Vagina (tissue), 2 donors: ENCODE results near the gene MS4A1. TPM values are rescaled to one million over a fixed set of nuclear protein-coding genes. Genes with fewer than 3 reads are reported as not detected.

Source experiments
- DNase-seq, 2 donors: peaks; one replicate each; pipeline ENCODE4 v3.0.0-alpha.2; 2017; ENCODE audit errors: extremely low spot score in 2 of 2
- H3K27ac ChIP-seq: fragments of 200-600 bp; sonication (generic); one replicate; pipeline ENCODE4 v1.5.1; 2019
- H3K27me3 ChIP-seq: fragments of 200-600 bp; sonication (generic); one replicate; pipeline ENCODE4 v1.5.1; 2019
- H3K36me3 ChIP-seq, 2 donors: fragments of 200-600 bp; sonication (generic); one replicate each; pipeline ENCODE4 v1.5.1; 2017 to 2019
- H3K4me1 ChIP-seq: fragments of 200-600 bp; sonication (generic); one replicate; pipeline ENCODE4 v1.5.1; 2019
- H3K4me3 ChIP-seq, 2 donors: fragments of 200-600 bp; sonication (generic); 1 replicate in 1 of 2; 2 replicates in 1 of 2; pipeline ENCODE4 v1.5.1; 2016 to 2019
- H3K9me3 ChIP-seq: fragments of 200-600 bp; sonication (generic); one replicate; pipeline ENCODE4 v1.5.1; 2019
- POLR2A ChIP-seq, 2 donors: fragments of 450-650 bp; IDR thresholded peaks; one replicate each; pipeline ENCODE4 v1.6.1; 2017; ENCODE audit warnings: antibody characterized with exemption in 2 of 2, mild to moderate bottlenecking in 2 of 2, moderate library complexity in 2 of 2
- POLR2AphosphoS5 ChIP-seq, 2 donors: sonication (generic); formaldehyde crosslinking; IDR thresholded peaks; one replicate each; pipeline ENCODE4 v1.9.0; 2017; ENCODE audit warnings: antibody characterized with exemption in 2 of 2, mild to moderate bottlenecking in 2 of 2, low read depth in 1 of 2; ENCODE audit not compliant: insufficient read depth in 1 of 2
- intact Hi-C: fragments of 100-400 bp; cut with DNase I; formaldehyde crosslinking; loops from one replicate; pipeline ENCODE4 v1.15.1; 2023
- total RNA-seq: library from RNA; depleted of rRNA; stranded (reverse); fragments of >200 nt; gene quantifications from one replicate; pipeline ENCODE4 v1.2.3, GENCODE V29; 2016
- TF ChIP-seq, protein P1 (sequence below), 3 experiments: fragments of 450-650 bp in 2 of 3; fragments of 200-600 bp in 1 of 3; sonication (generic) in 1 of 3; IDR thresholded peaks; one replicate each; pipeline ENCODE4 v1.5.1; 2017 to 2019; ENCODE audit warnings: antibody characterized with exemption in 3 of 3, mild to moderate bottlenecking in 2 of 3, moderate library complexity in 2 of 3

The MS4A1 gene
- total RNA-seq, 1 donor from 2014 or later, result not detected

DNA sequence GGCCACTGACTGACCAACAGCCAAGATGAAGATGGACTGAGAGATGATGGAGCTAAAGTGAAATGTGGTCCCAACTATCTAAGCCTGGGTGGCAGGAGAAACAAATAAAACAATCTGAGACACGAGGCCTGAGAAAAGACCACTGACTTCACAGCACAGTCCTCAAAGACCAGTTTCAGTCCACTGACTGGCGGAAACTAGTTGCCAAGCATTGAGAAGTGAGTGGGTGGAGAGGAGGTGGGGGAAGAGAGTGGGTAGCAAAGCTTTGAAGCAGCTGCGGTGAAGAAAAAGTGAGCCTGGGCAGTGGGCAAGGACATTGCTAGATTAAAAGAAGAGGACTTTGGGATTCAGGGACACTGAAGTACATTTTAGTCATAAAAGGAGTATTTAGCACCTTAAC lies 1.9 kb downstream of the MS4A1 start:
- intact Hi-C loops, result no loop called here
- Histone ChIP-seq H3K9me3 (no peaks in the 10 kb centered on the region), H3K4me1 (no peaks in the 10 kb centered on the region), H3K4me3 (no peak overlapping the region), H3K27me3 (no peaks in the 10 kb centered on the region), H3K27ac (no peak overlapping the region), H3K36me3 (no peaks in the 10 kb centered on the region)
- TF ChIP-seq POLR2AphosphoS5 (IDR thresholded peaks at IDR 0.05; ENCODE audit: insufficient read depth in 1 of 2, low read depth in 1 of 2), result no peak
- no peak for TF ChIP-seq POLR2A (IDR thresholded peaks at IDR 0.05)
- TF ChIP-seq, protein P1, sequence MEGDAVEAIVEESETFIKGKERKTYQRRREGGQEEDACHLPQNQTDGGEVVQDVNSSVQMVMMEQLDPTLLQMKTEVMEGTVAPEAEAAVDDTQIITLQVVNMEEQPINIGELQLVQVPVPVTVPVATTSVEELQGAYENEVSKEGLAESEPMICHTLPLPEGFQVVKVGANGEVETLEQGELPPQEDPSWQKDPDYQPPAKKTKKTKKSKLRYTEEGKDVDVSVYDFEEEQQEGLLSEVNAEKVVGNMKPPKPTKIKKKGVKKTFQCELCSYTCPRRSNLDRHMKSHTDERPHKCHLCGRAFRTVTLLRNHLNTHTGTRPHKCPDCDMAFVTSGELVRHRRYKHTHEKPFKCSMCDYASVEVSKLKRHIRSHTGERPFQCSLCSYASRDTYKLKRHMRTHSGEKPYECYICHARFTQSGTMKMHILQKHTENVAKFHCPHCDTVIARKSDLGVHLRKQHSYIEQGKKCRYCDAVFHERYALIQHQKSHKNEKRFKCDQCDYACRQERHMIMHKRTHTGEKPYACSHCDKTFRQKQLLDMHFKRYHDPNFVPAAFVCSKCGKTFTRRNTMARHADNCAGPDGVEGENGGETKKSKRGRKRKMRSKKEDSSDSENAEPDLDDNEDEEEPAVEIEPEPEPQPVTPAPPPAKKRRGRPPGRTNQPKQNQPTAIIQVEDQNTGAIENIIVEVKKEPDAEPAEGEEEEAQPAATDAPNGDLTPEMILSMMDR (IDR thresholded peaks at IDR 0.05), result no peak
- no peak for DNase-seq

DNA sequence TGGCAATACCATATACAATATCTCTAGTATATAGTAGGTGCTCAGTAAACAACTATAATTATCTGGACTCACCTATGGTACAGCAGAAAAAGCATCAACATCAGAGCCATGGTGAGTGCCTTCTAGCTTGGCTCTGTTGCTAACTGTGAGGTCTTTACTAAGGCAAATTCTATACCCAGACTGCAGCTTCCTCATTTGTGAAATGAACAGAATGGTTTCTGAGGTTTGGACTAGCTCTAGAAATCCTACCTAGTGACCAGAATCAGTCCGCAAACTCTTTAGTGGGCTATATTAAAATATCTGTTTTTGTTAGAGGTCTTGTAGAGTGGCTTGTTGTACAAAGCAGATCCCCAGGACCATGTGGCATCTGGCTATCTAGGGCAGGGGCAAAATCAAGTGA lies 3.7 kb downstream of the MS4A1 start:
- Histone ChIP-seq H3K27ac (no peak overlapping the region), H3K4me3 (no peak overlapping the region), H3K36me3 (no peaks in the 10 kb centered on the region), H3K4me1 (no peaks in the 10 kb centered on the region), H3K9me3 (no peaks in the 10 kb centered on the region), H3K27me3 (no peaks in the 10 kb centered on the region)
- DNase-seq, result no peak
- TF ChIP-seq POLR2A (IDR thresholded peaks at IDR 0.05), result no peak
- intact Hi-C loops, result no loop called here

DNA sequence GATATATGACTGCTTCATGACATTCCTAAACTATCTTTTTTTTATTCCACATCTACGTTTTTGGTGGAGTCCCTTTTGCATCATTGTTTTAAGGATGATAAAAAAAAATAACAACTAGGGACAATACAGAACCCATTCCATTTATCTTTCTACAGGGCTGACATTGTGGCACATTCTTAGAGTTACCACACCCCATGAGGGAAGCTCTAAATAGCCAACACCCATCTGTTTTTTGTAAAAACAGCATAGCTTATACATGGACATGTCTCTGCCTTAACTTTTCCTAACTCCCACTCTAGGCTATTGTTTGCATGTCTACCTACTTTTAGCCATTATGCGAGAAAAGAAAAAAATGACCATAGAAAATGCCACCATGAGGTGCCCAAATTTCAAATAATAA lies 13.2 kb downstream of the MS4A1 start:
- TF ChIP-seq, protein P1 (IDR thresholded peaks at IDR 0.05), result no peak
- no peak for TF ChIP-seq POLR2A (IDR thresholded peaks at IDR 0.05)
- no peak for TF ChIP-seq POLR2AphosphoS5 (IDR thresholded peaks at IDR 0.05; ENCODE audit: insufficient read depth in 1 of 2, low read depth in 1 of 2)
- H3K9me3 ChIP-seq, result no peaks in the 10 kb centered on the region
- H3K4me1 ChIP-seq, result no peaks in the 10 kb centered on the region
- no peak for DNase-seq
- H3K27ac ChIP-seq, result no peak overlapping the region
- H3K36me3 ChIP-seq, result no peaks in the 10 kb centered on the region
- intact Hi-C loops, result no loop called here
- H3K4me3 ChIP-seq, result no peak overlapping the region
- no peaks in the 10 kb centered on the region for H3K27me3 ChIP-seq

DNA sequence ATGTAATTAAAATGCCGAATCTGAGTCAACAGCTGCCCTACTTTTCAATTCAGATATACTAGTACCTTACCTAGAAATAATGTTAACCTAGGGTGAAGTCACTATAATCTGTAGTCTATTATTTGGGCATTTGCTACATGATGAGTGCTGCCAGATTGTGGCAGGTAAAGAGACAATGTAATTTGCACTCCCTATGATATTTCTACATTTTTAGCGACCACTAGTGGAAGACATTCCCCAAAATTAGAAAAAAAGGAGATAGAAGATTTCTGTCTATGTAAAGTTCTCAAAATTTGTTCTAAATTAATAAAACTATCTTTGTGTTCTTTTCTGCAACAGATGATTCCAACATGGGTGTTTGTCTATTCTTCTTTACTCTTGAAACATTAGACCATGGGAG lies 14.1 kb downstream of the MS4A1 start:
- H3K4me1 ChIP-seq, result no peaks in the 10 kb centered on the region
- no peak overlapping the region for H3K4me3 ChIP-seq
- no peak for DNase-seq
- H3K27ac ChIP-seq, result no peak overlapping the region
- no peaks in the 10 kb centered on the region for H3K36me3 ChIP-seq
- TF ChIP-seq POLR2A (IDR thresholded peaks at IDR 0.05) (no peak), POLR2AphosphoS5 (IDR thresholded peaks at IDR 0.05; ENCODE audit: insufficient read depth in 1 of 2, low read depth in 1 of 2) (no peak)
- TF ChIP-seq, protein P1 (IDR thresholded peaks at IDR 0.05), result no peak
- no peaks in the 10 kb centered on the region for H3K27me3 ChIP-seq
- no peaks in the 10 kb centered on the region for H3K9me3 ChIP-seq
- intact Hi-C loops, result no loop called here

DNA sequence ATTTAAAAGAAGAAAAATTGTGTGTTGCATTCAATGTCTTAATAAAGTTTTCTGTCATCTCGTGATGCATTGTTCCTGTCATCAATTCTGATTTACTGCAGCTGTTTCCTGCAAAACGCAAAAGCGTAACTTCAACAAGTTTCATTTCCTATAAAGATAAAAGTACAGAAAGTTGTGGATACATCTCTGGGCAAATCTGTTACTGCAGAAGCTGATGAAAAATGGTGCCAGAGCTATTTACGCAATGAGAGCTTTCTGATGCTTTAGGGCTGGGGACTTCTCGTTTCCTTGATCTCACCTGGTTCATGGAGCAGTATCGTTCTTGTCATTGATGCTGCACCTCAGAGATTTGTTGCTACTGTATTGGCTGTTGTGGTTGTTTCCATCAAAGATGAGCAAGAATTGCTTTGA lies 21.4 kb downstream of the MS4A1 start:
- H3K9me3 ChIP-seq, result no peaks in the 10 kb centered on the region
- TF ChIP-seq POLR2AphosphoS5 (IDR thresholded peaks at IDR 0.05; ENCODE audit: insufficient read depth in 1 of 2, low read depth in 1 of 2) (no peak), POLR2A (IDR thresholded peaks at IDR 0.05) (no peak)
- TF ChIP-seq, protein P1 (IDR thresholded peaks at IDR 0.05), result no peak
- H3K4me1 ChIP-seq, result no peaks in the 10 kb centered on the region
- DNase-seq, result no peak
- H3K36me3 ChIP-seq, result no peaks in the 10 kb centered on the region
- H3K27ac ChIP-seq, result no peak overlapping the region
- H3K4me3 ChIP-seq, result no peak overlapping the region
- H3K27me3 ChIP-seq, result no peaks in the 10 kb centered on the region
- intact Hi-C loops, result no loop called here

DNA sequence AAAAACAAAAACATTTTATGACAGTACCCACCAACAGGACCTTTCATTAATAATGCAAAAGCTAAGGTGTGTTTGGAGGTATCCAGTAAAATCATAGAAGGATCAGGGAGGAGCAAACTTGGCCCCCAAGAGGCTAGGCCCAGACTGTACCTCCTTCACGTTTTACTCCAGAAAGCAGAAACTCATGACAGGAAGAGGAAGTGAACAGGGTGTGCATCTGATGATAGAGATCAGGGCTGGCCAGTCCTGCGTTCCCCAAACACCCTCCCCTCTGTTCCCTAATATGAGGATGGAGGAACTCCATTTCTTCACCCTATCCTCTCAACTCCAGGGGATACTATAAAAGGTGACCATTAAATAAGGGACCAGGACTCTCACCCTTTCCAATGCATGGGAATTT lies 26.7 kb downstream of the MS4A1 start:
- intact Hi-C loops, result no loop called here

More for the DNA sequence above, 26.7 kb downstream of the MS4A1 start:
- Histone ChIP-seq H3K4me1 (no peaks in the 10 kb centered on the region), H3K27me3 (no peaks in the 10 kb centered on the region), H3K27ac (no peak overlapping the region), H3K4me3 (no peak overlapping the region), H3K9me3 (no peaks in the 10 kb centered on the region), H3K36me3 (no peaks in the 10 kb centered on the region)
- DNase-seq, result no peak
- TF ChIP-seq, protein P1 (IDR thresholded peaks at IDR 0.05), result no peak
- TF ChIP-seq POLR2A (IDR thresholded peaks at IDR 0.05), result no peak
- TF ChIP-seq POLR2AphosphoS5 (IDR thresholded peaks at IDR 0.05; ENCODE audit: insufficient read depth in 1 of 2, low read depth in 1 of 2), result no peak
